SK-N-SH treated with all-trans-retinoic acid at 6 μM for 48 hours (cell line): ENCODE results near the gene RAB13.

Experiments used
- ATAC-seq: fragments of 200-7000 bp; cut with Tn5 transposase; 3 replicates; pipeline ENCODE4 v1.9.1; 2020; ENCODE audit warnings: mild to moderate bottlenecking, moderate library complexity
- ARNTL ChIP-seq: fragments of 450-650 bp; formaldehyde crosslinking; IDR thresholded peaks from 2 replicates; pipeline ENCODE4 v1.5.0; 2020; ENCODE audit warnings: low read depth, mild to moderate bottlenecking, moderate library complexity, borderline replicate concordance
- CREB5 ChIP-seq: fragments of 250-450 bp; sonication (Bioruptor Pico); IDR thresholded peaks from 2 replicates; pipeline ENCODE4 v1.5.1; 2020; ENCODE audit warnings: low read depth, mild to moderate bottlenecking, moderate library complexity
- CSRNP3 ChIP-seq: fragments of 250-450 bp; sonication (Bioruptor Pico); IDR thresholded peaks from 2 replicates; pipeline ENCODE4 v1.5.1; 2021; ENCODE audit warnings: mild to moderate bottlenecking, moderate library complexity
- ESRRG ChIP-seq: fragments of 250-450 bp; sonication (Bioruptor Pico); IDR thresholded peaks from 2 replicates; pipeline ENCODE4 v1.6.1; 2021; ENCODE audit warnings: mild to moderate bottlenecking
- GLIS3 ChIP-seq: fragments of 250-450 bp; sonication (Bioruptor Pico); IDR thresholded peaks from 2 replicates; pipeline ENCODE4 v1.5.0; 2020; ENCODE audit warnings: mild to moderate bottlenecking, moderate library complexity
- ISL1 ChIP-seq: fragments of 250-450 bp; sonication (Bioruptor Pico); IDR thresholded peaks from 2 replicates; pipeline ENCODE4 v2.1.2; 2022; ENCODE audit warnings: mild to moderate bottlenecking, moderate library complexity
- OSR1 ChIP-seq: fragments of 250-450 bp; sonication (Bioruptor Pico); IDR thresholded peaks from 2 replicates; pipeline ENCODE4 v1.8.0; 2022; ENCODE audit warnings: moderate library complexity, mild to moderate bottlenecking, inconsistent platforms
- POU6F1 ChIP-seq: fragments of 250-450 bp; sonication (Bioruptor Pico); IDR thresholded peaks from 2 replicates; pipeline ENCODE4 v1.8.0; 2021; ENCODE audit warnings: low read depth, mild to moderate bottlenecking, moderate library complexity, borderline replicate concordance
- PPARA ChIP-seq: fragments of 250-450 bp; sonication (Bioruptor Pico); IDR thresholded peaks from 2 replicates; pipeline ENCODE4 v1.5.0; 2020; ENCODE audit warnings: mild to moderate bottlenecking, borderline replicate concordance
- RARB ChIP-seq: fragments of 250-450 bp; sonication (Bioruptor Pico); IDR thresholded peaks from 2 replicates; pipeline ENCODE4 v1.8.0; 2021; ENCODE audit warnings: mild to moderate bottlenecking, moderate library complexity
- TCF4 ChIP-seq: fragments of 250-450 bp; sonication (Bioruptor Pico); IDR thresholded peaks from 2 replicates; pipeline ENCODE4 v1.8.0; 2021; ENCODE audit warnings: mild to moderate bottlenecking, moderate library complexity, borderline replicate concordance
- TOX ChIP-seq: fragments of 250-450 bp; sonication (Bioruptor Pico); IDR thresholded peaks from 2 replicates; pipeline ENCODE4 v1.8.0; 2021; ENCODE audit warnings: mild to moderate bottlenecking, moderate library complexity, borderline replicate concordance
- TSHZ2 ChIP-seq: fragments of 250-450 bp; sonication (Bioruptor Pico); IDR thresholded peaks from 2 replicates; pipeline ENCODE4 v1.5.0; 2020; ENCODE audit warnings: mild to moderate bottlenecking, moderate library complexity
- ZC3H10 ChIP-seq: fragments of 250-450 bp; sonication (Bioruptor Pico); IDR thresholded peaks from 2 replicates; pipeline ENCODE4 v1.5.1; 2021; ENCODE audit warnings: mild to moderate bottlenecking, moderate library complexity
- ZFP3 ChIP-seq: fragments of 250-450 bp; sonication (Bioruptor Pico); IDR thresholded peaks from 2 replicates; pipeline ENCODE4 v1.5.0; 2020; ENCODE audit warnings: mild to moderate bottlenecking, moderate library complexity
- ZFP30 ChIP-seq: fragments of 450-650 bp; formaldehyde crosslinking; IDR thresholded peaks from 2 replicates; pipeline ENCODE4 v1.5.0; 2022; ENCODE audit warnings: mild to moderate bottlenecking, moderate library complexity
- ZNF565 ChIP-seq: fragments of 450-650 bp; formaldehyde crosslinking; conservative IDR thresholded peaks from 2 replicates; pipeline ENCODE4 v1.5.0; 2020; ENCODE audit warnings: low read depth, mild to moderate bottlenecking, moderate library complexity
- ZNF70 ChIP-seq: fragments of 450-650 bp; formaldehyde crosslinking; IDR thresholded peaks from 2 replicates; pipeline ENCODE4 v1.5.0; 2020; ENCODE audit warnings: mild to moderate bottlenecking, moderate library complexity
- ZNF8 ChIP-seq: fragments of 450-650 bp; formaldehyde crosslinking; IDR thresholded peaks from 2 replicates; pipeline ENCODE4 v1.5.0; 2020; ENCODE audit warnings: mild to moderate bottlenecking, moderate library complexity

RAB13 gene

GRCh38 chr1:153973525-153973924 lies 12.6 kb downstream of the RAB13 start (continued):
- TF ChIP-seq TSHZ2: no peak

- TF ChIP-seq CREB5 (CRISPR knock-in tag) (no peak), ISL1 (CRISPR knock-in tag) (no peak), GLIS3 (CRISPR knock-in tag) (no peak), ZFP3 (no peak), ZC3H10 (CRISPR knock-in tag) (no peak), OSR1 (CRISPR knock-in tag) (no peak), ZNF70 (CRISPR knock-in tag) (no peak), CSRNP3 (CRISPR knock-in tag) (no peak), ZNF8 (CRISPR knock-in tag) (no peak), ARNTL (CRISPR knock-in tag) (no peak)
- TF ChIP-seq, all 23 proteins: peak for 0
- no peak for ATAC-seq
These were observed 13.1 kb downstream of the RAB13 start for GRCh38 chr1:153973071-153973470.

- TF ChIP-seq ARNTL (CRISPR knock-in tag) (no peak), CSRNP3 (CRISPR knock-in tag) (no peak)
- ATAC-seq: no peak
These were observed 15.8 kb downstream of the RAB13 start for GRCh38 chr1:153970346-153970745.

- TF ChIP-seq ISL1 (CRISPR knock-in tag): no peak
- no peak for TF ChIP-seq RARB (CRISPR knock-in tag)
- no peak for TF ChIP-seq TSHZ2
- TF ChIP-seq ZFP3: no peak
- TF ChIP-seq ZNF8 (CRISPR knock-in tag): no peak
- TF ChIP-seq ZFP30 (CRISPR knock-in tag): no peak
- no peak for TF ChIP-seq OSR1 (CRISPR knock-in tag)
- TF ChIP-seq CREB5 (CRISPR knock-in tag): no peak
- TF ChIP-seq ESRRG (CRISPR knock-in tag): no peak
- TF ChIP-seq POU6F1 (CRISPR knock-in tag): no peak
- TF ChIP-seq TOX (CRISPR knock-in tag): no peak
- TF ChIP-seq PPARA (CRISPR knock-in tag): no peak
- TF ChIP-seq ZNF565 (CRISPR knock-in tag): no peak
- no peak for TF ChIP-seq TCF4 (CRISPR knock-in tag)
These were observed 17.2 kb downstream of the RAB13 start for GRCh38 chr1:153968972-153969371.

More at GRCh38 chr1:153968972-153969371, 17.2 kb downstream of the RAB13 start:
- ATAC-seq: no peak
